Fibroblast of gingiva (primary cell): Measurements from ENCODE around the gene MALRD1.
"Not testable (repeated sequence)": the region's sequence is repeated elsewhere in the genome, so short reads cannot be mapped to it uniquely, and the experiment has no call there.

Experiments
- DNase-seq: peaks from one replicate; pipeline ENCODE4 v3.0.0-alpha.2; 2011; ENCODE audit warnings: low read depth

The MALRD1 gene

GRCh38 chr10:19713800-19714525 lies 665.4 kb downstream of the MALRD1 start:
- DNase-seq, result no peak

DNA sequence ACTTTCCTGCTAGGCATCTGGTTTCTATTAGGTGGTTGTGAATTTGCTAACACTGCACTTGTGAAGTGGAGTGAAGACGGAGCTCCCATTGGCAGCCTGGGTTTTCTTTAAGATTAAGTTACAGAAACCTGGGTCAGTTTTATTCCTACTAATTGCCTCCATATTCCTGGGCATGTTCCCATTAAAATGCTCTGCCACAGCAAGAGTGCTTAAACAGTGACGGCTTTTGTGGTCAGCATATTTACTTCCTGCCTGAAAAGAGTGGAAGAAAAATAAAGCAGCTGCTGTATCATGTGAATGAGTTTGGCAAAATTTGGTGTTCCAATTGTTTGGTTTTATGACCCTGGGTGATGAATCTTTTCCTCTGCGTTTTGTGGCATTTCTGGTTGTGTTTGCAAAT lies 670.7 kb downstream of the MALRD1 start:
- peak; percentile 98 for DNase-seq

GRCh38 chr10:19724287-19724686 lies 675.7 kb downstream of the MALRD1 start:
- DNase-seq, result no peak

GRCh38 chr10:19728376-19728775 lies 679.8 kb downstream of the MALRD1 start:
- no peak for DNase-seq

GRCh38 chr10:19728964-19729363 lies 680.4 kb downstream of the MALRD1 start:
- DNase-seq, result no peak

DNA sequence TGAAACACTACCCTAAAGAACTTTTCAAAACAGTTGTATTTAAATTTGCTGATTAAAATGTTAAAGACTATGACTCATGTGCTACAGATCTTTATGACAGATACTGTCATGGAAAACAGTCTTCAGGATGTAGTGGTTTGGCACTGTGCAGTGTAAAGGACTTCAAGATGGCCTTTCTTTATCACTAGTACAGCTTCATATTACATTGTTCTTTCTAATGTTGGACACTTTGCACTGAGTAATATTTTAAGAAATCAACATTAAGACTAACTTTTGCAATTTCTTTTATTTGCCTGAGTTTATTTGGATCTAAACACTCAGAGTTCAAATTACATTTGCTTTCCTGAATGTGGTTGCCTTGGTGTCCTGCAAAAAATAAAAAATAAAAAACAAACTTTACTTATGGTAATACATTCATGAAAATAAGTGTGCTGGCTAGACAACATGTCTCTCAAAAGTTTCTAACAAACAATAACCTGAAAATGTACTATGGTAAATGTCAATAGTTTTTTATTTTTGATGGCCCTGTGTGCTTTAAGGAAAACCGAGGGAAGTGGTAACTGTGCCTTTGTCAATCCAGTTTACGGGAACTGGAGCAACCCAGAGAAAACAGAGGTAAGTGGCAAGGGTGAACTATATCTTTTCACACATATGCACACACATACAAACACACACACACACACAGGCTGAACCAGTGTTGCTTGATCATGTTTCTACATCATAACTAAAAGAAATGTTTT lies 681.7 kb downstream of the MALRD1 start:
- peak; percentile 86 for DNase-seq

DNA sequence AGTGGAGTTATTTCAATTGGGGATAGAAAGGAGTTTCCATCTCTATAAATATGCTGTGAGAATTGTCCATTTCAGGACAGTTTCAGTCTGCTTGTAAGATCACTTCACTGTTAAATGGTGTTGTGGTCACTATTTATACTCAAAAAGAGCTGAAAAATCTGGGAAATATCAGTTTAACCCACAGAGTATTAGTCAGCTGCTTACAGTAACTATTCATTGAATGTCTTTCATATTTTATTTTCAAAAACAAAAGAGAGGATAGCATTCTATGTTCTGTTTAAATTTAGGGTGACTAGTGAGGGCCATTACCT lies 682.3 kb downstream of the MALRD1 start:
- no peak for DNase-seq

GRCh38 chr10:19731560-19731959 lies 683.0 kb downstream of the MALRD1 start:
- DNase-seq, result no peak

GRCh38 chr10:19738440-19738839 lies 689.8 kb downstream of the MALRD1 start:
- DNase-seq, result no peak

GRCh38 chr10:19739232-19739631 lies 690.6 kb downstream of the MALRD1 start:
- not testable (repeated sequence) for DNase-seq

GRCh38 chr10:19742144-19742543 lies 693.5 kb downstream of the MALRD1 start:
- DNase-seq, result not testable (repeated sequence)

GRCh38 chr10:19745672-19746071 lies 697.1 kb downstream of the MALRD1 start:
- peak; percentile 34 for DNase-seq

DNA sequence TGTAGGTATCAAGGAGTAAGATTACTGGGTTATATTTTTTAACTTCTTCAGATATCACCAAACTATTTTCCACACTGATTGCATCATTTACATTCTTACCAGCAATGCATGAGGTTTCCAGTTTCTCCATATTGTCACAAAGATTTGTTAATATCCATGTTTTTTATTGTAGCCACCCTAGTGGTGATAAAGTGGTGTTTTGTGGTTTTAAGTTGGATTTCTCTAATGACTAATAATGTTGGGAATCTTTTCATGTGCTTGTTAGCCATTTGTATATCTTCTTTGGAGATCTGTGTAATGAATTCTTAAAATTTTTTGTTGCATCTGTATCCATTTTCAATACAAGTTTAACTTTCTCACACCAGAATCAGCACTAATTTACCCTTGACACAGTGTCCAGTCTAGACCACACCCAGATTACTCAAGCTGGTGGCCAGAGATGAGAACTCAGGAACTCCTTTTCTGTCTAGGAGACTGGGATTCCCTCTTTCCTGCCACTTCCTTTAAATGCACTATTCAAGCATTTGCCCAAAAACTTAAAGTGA lies 700.7 kb downstream of the MALRD1 start:
- DNase-seq, result peak; percentile 44

- no peak for DNase-seq
Observed at GRCh38 chr10:19750972-19751371, 702.4 kb downstream of the MALRD1 start.

- no peak for DNase-seq
Observed at GRCh38 chr10:19756919-19757318, 708.3 kb downstream of the MALRD1 start.

GRCh38 chr10:19762026-19762425 lies 713.4 kb downstream of the MALRD1 start:
- no peak for DNase-seq

DNA sequence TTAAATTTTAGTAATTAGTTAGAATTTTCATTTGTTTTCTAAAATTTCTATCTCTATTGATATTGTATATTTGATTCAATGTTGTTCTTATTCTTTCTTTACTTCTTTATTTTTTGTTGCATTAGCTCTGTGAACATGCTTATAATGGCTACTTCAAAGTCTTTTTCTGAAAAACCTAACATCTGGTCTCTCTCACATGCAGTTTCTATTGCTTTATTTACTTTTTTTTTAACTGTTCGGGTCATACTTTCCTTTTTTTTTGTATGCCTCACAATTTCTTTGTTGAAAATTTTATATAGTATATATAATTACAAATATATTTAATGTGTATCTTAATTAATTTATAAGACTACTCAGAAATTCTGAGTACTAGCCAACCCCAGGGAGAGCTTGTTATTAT lies 715.5 kb downstream of the MALRD1 start:
- DNase-seq, result no peak

DNA sequence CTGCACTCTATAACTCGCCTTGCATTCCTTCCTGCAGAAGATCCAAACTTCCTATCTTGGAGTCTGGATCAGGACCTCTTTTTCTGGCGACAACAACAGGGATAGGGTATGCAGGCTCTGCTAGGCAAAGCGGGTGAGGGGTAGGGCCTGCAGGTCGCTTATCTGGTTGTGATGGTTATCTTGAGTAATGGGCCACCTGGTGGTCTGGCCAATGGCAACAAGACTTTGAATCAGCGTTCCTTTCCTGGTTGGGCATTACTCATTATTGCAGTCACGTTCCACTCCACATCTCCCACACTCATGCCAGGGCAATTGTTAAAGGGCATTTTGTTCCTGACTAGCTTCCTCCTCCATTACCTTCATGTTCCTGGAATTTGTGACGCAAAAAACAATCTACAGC lies 719.3 kb downstream of the MALRD1 start:
- DNase-seq, result no peak

- DNase-seq, result not testable (repeated sequence)
Observed at GRCh38 chr10:19769826-19770225, 721.2 kb downstream of the MALRD1 start.

DNA sequence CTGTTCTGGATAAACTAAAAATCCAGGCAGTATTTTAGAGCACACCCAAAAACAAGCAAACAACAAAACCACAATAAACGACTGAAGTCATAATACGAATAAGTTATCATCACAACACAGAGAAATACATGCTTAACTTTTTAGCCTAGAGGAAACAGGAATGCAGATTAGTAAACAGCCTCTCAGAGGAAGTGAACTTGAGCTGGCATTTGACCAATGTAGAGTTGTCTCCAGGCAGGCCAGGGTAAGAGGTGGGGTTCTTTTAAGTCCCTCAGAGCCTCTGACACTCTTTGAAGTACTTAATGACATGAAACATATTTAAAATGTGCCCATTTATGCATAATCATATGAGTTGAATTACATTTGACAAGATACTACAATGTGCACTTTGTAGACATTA lies 724.4 kb downstream of the MALRD1 start:
- no peak for DNase-seq

DNA sequence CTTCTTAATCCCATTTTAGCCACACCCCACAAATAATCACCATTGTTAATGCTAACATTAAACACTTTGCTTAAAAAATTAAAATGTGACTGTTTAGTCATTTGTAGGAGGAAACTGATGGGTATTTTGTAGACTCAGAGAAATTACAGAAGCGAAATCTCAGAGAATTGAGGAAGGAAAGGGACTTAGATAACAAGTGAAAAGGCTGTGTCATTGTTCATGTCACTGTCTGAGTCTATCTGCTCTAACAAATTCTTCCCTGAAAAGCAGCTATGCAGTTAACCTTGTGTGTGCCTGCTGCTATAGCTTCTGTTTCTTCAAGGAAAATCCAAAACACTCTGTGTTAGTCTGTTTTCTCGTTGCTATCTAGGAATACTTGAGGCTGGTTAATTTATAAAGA lies 726.7 kb downstream of the MALRD1 start:
- no peak for DNase-seq

- no peak for DNase-seq
Observed at GRCh38 chr10:19777806-19778205, 729.2 kb downstream of the MALRD1 start.

GRCh38 chr10:19778996-19779395 lies 730.4 kb downstream of the MALRD1 start:
- no peak for DNase-seq
